IPS-11a (cell line): ENCODE data around the gene CCL4.
"Not testable (repeated sequence)": the region's sequence is repeated elsewhere in the genome, so short reads cannot be mapped to it uniquely, and the experiment has no call there.

Experiments
- H3K4me3 ChIP-seq: one replicate; pipeline ENCODE4 v1.5.1; 2013; ENCODE audit warnings: low read depth, low read length, control low read depth

CCL4 gene

GRCh38 chr17:36115649-36115977 lies 12.0 kb downstream of the CCL4 start:
- not testable (repeated sequence) for H3K4me3 ChIP-seq

DNA sequence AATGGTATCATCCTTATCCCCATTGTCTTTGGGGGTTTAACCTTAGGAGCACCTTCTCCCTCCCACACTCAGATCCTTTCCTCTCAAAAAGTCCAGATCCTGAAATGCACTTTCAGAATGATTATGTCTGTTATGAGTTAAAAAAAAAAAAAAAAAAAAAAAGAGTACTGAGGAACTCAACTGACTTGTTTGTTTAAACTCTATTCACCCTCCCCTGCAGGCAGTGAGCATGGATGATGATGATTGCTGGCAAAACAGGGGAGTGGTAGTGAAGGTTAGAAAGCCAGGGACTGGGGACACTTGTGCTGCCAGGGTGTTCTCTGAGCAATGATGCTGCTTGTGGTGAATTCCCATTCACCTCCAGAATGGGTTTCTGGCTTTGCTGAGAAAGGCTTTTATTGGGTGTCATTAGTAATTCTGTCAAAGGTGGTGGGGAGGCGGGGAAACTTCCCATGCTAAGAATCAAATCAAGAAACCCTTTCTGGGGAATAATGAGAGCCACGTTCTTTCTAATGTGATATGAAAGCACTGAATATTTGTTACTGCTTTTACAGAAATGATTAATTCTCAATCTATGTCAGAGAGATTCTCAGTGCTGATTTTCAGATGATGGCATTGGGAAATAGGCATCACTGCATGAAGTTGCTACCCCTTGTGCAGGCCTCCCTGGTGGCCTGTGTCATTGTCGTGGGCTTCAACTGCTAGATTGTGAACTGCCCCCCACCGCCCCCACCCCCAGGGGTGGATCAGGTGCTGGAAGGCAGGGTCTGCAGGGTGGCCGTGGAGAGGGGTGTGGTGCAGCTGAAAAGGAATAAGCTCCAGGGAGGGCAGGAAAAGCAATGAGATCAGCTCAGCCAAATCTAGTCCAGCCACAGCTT lies 14.1 kb downstream of the CCL4 start:
- H3K4me3 ChIP-seq = no peak overlapping the region

DNA sequence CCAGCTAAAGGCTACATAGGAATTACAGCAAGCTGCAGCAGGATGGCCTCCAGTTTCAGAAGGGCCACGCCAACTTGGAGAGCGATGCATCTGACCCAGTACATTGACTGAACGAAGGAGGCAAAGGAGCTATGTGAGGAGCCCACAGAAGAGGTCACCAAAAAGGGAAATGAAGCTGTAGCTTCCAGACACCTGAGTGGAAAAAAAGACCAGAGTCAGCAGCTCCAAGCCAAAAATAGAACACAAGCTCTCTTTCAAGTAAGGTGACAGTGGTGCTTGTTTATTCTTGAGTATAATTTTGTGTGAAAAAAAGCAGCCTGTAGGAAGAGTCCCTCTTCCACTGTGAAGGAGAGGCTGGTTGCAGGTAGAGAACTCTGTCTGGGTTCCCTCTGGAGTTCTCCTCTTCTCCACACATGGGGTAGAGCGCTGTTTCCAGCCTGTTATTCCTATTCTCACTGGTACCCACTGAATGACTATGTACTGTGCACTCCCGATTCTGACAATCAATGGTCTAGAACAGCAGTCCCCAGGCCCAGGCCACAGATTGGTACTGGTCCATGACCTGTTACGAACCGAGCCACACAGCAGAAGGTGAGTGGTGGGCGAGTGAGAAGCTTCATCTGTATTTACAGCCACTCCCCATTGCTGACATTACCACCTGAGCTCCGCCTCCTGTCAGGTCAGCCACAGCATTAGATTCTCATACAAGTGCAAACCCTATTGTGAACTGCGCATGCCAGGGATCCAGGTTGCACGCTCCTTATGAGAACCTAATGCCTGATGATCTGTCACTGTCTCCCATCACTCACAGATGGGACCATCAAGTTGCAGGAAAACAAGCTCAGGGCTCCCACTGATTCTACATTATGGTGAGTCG lies 15.1 kb downstream of the CCL4 start:
- no peak overlapping the region for H3K4me3 ChIP-seq

- no peak overlapping the region for H3K4me3 ChIP-seq
Observed at GRCh38 chr17:36120221-36120620, 16.6 kb downstream of the CCL4 start.

DNA sequence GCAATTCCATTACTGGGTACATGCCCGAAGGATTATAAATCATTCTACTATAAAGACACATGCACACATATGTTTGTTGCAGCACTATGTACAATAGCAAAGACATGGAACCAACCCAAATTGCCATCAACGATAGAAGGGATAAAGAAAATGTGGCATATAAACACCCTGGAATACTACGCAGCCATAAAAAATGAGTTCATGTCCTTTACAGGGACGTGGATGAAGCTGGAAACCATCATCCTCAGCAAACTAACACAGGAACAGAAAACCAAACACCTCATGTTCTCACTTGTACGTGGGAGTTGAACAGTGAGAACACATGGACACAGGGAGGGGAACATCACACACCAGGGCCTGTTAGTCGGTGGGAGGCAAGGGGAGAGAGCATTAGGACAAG lies 17.5 kb downstream of the CCL4 start:
- not testable (repeated sequence) for H3K4me3 ChIP-seq

DNA sequence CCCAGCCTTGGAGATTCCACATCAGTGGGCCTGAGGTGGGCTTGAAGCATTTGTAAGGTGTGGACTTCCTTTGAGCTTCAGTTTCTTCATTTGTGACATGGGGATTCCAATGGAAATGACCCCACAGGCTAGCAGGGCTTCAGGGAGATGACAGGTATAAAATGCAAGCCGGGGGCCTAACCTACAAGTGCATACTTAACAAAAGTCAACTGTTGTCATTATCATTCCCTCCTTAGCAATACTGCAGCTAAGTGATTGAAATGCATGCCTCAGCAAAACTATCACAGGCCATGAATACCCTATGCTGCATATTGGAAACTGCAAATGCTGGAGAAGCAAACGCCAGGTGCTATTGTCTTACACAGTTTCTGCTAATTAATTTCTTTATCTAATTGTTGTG lies 19.8 kb downstream of the CCL4 start:
- no peak overlapping the region for H3K4me3 ChIP-seq

DNA sequence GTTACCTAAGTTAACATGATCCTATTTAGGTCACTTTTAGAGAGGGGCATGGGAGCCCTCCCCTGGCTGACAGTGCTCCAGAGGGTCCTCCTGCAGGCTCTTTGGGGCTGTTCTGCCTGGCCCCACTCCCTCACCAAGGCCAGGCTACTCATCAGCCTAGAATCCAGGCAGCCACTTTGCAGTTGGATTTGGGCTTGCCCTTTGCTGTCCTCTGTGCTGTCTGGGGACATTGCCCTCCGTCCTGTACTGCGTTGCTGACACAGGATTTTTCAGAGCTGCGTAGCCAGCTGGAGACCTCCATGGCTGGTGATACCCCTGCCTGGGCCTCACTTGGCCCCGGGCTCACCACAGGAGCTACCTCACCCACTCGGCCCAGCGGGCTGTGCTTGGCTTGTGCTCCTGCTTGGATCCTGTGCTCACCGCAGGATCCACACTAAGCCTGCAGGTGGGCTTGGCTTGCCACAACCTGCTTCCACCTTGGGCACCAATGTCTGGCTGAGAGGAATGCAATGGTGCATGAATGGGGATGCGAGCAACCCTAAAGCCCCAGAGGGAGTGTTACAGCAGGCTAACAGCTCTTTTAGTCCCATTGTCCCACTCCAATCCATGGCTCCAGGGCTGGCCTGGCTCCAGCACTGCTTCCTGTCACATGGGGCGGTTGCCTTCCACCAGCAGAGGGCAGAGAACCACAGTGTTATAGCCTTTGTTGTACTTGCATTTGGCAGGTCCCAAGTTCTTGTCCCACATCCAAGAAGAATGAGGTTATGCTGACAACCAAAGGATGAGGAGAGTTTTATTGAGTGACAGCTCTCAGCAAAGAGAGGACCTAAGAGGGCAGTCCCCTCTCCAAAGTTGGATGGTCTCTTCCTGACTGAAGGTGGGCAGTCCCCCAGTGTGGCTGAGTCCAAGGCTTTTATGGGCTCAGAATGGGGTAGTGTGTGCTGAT lies 21.5 kb downstream of the CCL4 start:
- H3K4me3 ChIP-seq = no peak overlapping the region

DNA sequence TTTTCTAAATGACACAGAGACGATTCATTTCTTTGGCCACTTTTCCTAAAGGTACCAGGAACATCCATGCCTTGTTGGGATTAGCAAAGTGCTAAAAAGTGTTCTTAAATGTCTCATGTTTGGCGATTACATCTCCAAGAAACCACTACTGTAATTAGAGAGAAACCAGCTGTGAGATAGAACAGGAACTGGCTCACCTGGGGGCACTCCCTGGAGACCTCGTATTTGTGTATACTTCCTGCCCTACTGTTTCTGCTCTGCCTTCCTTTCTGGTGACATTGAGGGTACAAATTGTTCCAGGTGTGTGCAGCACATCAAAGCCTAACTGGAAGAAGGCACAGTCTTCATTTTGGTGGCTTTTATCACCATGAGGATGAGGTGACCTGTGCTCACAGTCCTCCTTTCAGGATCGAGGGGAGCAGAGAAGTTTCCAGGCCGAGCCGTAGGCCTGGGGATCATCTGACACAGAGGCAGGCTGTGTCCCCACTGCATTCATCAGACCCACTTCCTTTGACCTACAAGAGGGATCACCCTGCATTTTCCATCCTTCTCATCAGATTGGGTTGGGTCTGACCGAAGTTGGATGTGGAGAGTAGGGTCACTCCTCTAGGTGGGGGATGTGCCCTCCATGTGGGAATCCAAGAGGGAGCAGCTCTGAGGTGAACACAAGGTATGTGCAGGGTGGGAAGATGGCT lies 23.7 kb downstream of the CCL4 start:
- no peak overlapping the region for H3K4me3 ChIP-seq

DNA sequence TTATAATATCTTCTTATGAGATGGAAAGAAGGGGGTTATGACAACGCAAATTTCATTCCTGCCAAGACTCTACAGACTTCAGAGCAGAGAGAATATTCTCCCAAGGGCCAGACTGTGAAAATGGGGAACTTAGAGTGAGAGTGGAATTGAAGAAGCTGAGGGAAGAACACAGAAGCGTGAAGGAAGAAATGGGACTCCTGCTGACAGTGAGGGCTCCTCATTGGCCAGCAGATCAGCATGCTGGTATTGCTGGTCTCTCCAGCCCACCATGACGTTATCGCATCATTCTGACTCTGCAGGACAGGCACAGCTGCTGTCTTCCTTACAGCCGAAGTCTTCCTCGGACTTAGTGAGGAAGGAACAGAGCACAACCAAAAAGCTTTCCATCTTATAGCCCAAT lies 24.3 kb downstream of the CCL4 start:
- H3K4me3 ChIP-seq = no peak overlapping the region

- H3K4me3 ChIP-seq = no peak overlapping the region
Observed at GRCh38 chr17:36128411-36128978, 24.9 kb downstream of the CCL4 start.

DNA sequence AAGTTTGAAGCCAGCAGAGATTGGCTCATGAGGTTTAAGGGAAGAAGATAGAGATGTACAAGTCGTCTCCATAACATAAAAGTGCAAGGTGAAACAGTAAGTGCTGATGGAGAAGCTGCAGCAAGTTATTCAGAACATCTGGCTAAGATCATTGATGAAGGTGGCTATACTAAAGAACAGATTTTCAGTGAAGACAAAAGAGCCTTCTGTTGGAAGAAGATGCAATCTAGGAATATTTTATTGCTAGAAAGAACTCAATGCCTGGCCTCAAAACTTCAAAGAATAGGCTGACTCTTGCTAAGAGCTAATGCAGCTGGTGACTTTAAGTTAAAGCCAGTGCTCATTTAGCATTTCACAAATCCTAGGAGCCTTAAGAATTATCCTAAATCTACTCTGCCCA lies 26.0 kb downstream of the CCL4 start:
- H3K4me3 ChIP-seq = no peak overlapping the region

- H3K4me3 ChIP-seq = no peak overlapping the region
Observed at GRCh38 chr17:36130346-36130745, 26.7 kb downstream of the CCL4 start.

- H3K4me3 ChIP-seq = no peak overlapping the region
Observed at GRCh38 chr17:36131421-36131820, 27.8 kb downstream of the CCL4 start.

DNA sequence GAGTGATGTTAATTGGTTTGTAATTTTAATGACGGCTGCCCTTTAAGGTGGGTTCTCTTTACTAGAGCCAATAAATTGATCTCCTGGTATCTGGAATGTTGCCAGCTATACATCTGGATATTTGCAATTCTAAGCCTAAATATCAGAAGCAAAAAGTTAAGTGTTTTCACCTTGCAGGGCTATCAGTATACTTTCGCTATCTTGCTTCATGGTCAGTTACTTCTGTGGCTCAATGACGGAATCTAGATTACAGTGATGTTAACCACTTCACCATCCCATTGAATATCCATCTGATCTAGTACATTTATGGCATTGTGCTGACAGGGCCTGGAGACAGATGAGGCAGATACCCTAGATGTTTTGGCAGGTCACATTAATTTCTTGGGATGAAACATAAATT lies 28.3 kb downstream of the CCL4 start:
- no peak overlapping the region for H3K4me3 ChIP-seq

GRCh38 chr17:36132421-36132831 lies 28.8 kb downstream of the CCL4 start:
- H3K4me3 ChIP-seq = no peak overlapping the region

GRCh38 chr17:36133602-36134236 lies 30.1 kb downstream of the CCL4 start:
- H3K4me3 ChIP-seq = no peak overlapping the region

DNA sequence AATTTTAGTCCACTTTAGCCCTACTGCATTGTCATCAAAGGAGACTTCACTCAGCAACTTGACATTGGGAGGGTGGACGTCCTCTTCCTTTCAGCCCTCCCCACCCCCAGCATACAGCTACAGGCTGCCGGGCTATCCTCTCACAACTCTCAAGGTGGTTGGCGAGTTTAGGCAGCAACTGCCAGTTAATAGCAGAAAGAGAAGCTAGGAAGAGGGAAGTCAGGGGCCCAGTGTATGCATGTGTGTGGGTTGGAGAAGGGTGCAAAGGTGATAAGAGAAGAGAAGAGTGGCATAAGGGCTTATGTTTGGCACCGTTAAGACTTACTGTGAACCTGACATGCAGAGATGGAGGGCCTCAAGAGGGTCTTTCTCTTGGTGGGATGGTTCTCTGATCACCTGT lies 31.8 kb downstream of the CCL4 start:
- no peak overlapping the region for H3K4me3 ChIP-seq

- H3K4me3 ChIP-seq = no peak overlapping the region
Observed at GRCh38 chr17:36136036-36136435, 32.4 kb downstream of the CCL4 start.

DNA sequence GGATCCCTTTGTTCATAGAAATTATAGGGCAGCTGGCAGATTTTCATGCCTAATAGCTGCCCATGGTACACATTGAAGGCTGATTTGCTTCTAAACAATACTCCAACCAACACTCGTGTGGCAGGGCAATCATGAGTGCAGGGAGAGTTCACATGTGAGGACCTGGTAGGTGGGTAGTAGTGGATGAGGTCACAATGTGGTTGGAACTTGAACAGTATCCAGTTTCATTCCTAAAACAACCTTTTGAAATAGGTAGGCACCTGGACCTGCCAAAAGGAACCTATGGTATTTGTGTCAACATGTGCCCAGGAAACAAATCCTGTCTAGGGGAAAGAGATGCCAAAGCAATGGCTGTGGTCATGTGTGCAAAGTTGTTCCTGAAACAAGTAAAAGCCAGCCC lies 32.8 kb downstream of the CCL4 start:
- no peak overlapping the region for H3K4me3 ChIP-seq

- H3K4me3 ChIP-seq = no peak overlapping the region
Observed at GRCh38 chr17:36142235-36142634, 38.6 kb downstream of the CCL4 start.
